Bone marrow (tissue), 2 donors: Measurements from ENCODE around the gene SMARCB1.

Experiments
- DNase-seq, 2 donors: peaks; one replicate each; lab custom pipeline; 2025; lab: John Stamatoyannopoulos, UW

Gene SMARCB1

GRCh38 chr22:23803001-23803819 lies 16.4 kb downstream of the SMARCB1 start:
- no peak for DNase-seq

- no peak for DNase-seq
These were observed 18.1 kb downstream of the SMARCB1 start for GRCh38 chr22:23804781-23805291.

GRCh38 chr22:23806837-23807236 lies 20.1 kb downstream of the SMARCB1 start:
- DNase-seq, result no peak

DNA sequence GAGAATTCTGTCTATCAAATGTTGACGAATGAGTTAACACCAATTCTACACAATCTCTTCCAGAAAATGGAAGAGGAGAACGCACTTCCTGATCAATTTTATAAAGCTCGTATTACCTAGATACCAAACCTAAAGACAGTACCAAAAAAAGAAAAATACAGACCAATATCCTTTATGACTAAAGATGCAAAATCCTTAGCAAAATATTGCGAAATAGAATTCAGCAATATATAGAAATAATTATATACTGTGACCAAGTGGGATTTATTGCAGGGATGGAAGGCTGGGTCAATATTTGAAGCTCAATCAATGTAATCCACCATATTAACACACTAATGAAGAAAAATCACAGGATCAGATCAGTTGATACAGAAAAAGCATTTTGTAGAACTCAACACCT lies 25.6 kb downstream of the SMARCB1 start:
- no peak for DNase-seq

- no peak for DNase-seq
These were observed 28.9 kb downstream of the SMARCB1 start for GRCh38 chr22:23815541-23816155.

DNA sequence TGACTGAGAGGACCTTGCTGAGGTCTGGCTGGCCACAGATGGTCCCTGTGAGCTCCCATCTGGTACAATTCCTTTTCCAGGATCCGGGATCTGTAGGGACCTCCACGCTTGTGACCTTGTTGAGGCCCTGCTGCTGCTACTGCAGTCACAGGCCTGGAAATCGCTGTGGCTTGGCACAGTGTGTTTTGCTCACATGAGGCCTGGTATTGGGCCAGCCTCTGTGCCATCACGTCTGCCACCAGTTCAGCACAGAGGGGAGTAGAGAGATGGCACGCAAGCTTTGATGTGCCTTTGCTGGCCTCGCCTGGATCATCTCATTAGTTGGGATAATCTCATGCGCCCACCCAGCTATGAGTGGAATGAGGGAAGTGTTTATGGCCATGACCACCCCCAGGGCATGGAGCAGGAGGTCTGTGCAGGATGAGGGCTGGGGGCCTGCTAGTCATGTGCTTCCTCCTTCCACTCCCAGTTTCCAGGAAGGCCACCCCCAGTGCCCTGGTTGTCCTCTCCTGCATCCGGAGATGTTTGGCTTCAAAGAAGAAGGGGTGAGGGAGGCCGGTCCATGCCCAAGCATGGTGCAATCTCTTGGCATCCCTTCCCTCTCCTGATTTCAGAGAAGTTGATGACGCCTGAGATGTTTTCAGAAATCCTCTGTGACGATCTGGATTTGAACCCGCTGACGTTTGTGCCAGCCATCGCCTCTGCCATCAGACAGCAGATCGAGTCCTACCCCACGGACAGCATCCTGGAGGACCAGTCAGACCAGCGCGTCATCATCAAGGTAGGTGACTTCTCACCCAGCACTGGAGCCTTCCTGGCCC lies 29.6 kb downstream of the SMARCB1 start:
- DNase-seq, result no peak

- no peak for DNase-seq
These were observed 30.4 kb downstream of the SMARCB1 start for GRCh38 chr22:23817146-23817545.

GRCh38 chr22:23818541-23818940 lies 31.8 kb downstream of the SMARCB1 start:
- DNase-seq, result no peak

- no peak for DNase-seq
These were observed 34.0 kb downstream of the SMARCB1 start for GRCh38 chr22:23820748-23821211.

DNA sequence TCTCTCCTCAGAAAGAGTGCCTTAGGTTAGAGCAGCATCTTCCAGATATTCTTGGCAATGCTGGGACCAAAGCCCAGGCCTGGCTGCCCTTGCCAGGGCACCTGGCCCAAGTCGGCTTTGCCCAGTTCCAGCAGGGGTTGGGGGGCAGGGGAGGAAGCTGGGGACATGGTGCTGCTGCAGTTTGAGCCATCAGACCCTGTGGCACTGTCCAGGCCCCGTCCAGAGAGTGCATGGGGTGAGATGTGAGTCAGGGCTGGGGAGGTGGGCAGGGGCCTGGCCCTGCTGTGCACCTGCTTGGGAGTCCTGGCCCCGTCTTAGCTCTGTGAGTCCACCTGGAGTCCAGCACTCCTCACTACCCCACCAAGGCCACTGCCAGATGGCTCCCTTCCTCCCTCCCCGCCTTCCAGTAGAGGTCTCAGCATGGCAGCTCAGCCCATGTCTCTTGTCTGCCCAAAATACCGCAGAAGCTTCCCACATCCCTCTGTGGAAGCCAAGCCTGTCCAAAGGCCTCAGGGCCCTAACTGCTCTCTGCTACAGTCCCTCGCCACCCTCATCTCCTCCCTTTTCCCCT lies 35.4 kb downstream of the SMARCB1 start:
- DNase-seq, result no peak

DNA sequence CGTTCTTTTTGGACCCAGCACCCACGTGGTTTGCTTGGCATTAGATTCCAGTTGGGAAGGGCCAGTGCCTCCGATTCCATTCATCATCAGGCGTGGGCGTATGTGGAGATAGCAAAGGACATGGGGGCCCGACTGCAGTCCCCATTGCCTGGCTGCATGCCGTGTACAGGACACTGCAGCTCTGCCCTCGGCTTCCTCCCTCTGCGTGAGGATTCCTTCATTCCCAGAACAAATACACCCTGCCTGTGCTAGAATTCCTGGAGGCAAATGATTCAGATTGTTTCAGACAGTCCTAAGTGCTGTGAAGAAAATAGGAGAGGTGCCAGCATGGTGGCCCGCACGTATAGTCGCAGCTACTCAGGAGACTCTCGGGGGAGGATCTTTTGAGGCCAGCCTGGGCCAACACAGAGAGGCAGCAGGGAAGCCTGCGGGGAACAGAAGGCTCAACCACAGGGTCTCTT lies 36.6 kb downstream of the SMARCB1 start:
- no peak for DNase-seq

DNA sequence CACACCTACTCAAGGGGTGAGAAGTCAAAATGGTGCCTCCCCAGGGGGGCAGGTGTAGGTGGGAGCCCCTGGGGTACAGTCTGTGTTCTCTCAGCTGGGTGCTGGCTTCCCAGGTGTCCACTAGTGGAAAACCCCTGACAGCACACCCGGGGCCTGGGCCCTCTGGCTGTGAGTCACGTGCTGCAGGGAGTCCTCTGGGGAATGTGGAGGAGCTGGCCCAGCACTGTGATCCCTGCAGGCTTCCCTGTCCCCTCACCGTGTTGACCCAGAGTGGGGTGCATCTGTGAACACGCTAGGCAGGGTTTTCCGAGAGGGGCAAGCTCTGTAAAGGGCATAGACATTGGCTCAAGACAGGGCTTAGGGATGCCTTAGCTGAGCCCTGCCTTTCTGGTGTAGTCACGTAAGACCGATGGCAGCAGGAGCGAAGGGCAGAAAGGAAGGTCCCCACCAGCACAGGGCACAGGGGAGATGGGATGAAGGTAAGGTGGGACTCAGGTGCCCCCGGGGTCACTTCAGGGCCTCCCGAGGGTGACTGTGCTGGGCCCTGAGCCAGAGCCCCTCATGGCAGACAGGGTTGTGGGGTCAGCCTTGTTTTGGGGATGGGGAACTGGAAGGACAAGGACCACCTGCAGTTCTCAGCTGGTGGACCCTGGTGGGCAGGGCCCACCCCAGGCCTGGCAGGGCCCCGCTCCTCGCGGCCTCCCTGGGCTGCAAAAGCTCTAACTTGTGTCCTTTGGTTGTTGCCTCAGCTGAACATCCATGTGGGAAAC lies 37.9 kb downstream of the SMARCB1 start:
- no peak for DNase-seq

DNA sequence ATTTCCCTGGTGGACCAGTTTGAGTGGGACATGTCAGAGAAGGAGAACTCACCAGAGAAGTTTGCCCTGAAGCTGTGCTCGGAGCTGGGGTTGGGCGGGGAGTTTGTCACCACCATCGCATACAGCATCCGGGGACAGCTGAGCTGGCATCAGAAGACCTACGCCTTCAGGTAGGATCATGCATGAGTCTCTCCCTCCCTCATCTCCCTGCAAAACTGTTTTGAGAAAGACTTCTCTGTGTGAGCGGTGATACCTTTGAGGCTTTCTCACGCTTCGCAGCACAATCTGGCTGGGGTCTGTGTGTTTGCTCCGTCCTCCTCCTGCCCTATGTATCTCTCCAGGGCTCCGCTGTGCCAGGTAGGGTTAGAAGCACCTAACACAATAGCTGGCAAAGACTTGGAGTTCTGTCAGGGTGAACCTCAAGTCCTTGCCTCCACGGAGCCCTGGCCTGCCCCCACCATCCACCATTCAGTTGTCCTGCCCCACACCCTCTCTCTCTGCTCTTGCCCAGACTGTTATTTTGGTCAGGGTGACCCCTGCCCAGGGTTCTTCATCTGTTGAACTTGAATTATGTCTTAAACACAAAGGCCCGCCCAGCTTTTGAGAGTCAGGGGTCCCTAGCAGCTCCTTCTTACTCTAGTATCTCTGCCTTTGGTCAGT lies 38.6 kb downstream of the SMARCB1 start:
- DNase-seq, result no peak

DNA sequence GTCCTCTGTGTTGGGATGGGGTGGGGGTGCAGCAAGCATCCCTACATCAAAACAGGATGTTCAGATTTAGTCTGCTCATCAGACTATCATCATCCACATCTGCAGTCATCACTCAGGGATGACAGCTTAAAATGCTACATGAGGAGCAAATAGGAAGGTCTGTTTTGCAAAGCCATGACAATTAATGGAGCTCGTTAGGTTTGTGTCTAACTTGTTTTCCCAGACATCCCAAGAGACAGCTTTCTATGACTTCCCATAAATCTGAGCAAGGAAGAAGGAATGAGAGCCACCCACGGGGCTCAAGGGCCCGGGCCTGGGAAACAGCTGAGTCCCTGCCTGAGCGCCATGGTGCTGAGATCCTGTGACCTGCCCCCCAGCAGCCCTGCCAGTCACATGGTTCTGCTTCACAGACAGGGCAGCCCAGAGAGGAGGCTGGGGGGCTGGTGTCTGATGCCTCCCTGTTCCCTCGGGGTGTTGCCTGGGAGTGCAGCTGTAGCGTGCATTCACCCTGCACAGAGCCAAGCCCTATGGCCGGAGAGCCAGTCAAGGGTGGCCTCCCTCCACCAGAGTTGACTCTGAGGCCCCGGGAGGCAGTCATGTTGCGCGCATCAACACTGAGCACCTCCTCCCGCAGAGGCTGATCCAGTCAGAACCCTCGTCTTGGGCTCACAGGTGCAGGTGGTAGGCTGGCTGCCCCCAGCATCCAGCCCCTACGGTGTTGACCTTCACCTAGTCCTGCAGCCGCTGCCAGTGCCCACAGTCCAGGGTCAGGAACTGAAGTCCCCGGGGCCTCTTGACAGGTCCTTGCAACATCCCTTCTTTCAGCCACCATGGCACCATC lies 40.0 kb downstream of the SMARCB1 start:
- no peak for DNase-seq

DNA sequence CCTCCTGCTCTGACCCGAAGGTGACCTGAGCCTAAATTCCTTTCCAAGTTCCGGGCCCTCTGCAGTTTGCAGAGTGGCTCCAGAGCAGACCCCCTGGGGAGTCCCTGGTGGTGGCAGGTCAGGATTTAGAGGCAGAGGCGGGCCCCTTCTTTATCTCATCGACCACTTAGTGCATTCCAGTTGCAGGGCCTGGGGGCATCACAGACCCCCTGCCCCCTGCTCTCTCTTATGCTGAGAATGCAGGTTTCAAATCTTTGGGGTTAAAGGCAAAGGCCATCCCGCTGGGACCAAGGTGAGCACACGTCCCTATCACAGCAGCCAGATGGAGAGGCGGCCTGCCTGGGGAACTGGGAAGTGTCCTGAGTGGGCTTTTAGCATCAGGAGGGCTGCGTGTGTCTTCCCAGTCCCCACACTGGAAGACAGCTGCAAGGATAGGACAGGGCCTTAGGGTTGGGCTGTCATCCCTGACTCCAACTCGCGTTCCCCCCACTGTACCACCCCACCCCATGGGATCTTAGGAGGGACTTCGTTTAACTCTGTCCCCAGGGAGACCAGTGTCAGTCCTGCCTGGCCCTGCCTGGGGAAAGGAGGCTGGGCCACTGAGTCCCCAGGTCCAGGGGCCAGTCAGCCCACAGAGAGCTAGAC lies 40.7 kb downstream of the SMARCB1 start:
- no peak for DNase-seq

GRCh38 chr22:23828800-23829680 lies 42.3 kb downstream of the SMARCB1 start:
- no peak for DNase-seq

GRCh38 chr22:23829845-23830372 lies 43.1 kb downstream of the SMARCB1 start:
- no peak for DNase-seq

GRCh38 chr22:23831261-23831660 lies 44.5 kb downstream of the SMARCB1 start:
- DNase-seq, result no peak
